Retina (tissue), 1 donor: Measurements from ENCODE around the gene SGTA.

Source experiments
- DNase-seq: peaks from one replicate; pipeline ENCODE4 v3.0.0-alpha.2; 2016

Gene SGTA

DNA sequence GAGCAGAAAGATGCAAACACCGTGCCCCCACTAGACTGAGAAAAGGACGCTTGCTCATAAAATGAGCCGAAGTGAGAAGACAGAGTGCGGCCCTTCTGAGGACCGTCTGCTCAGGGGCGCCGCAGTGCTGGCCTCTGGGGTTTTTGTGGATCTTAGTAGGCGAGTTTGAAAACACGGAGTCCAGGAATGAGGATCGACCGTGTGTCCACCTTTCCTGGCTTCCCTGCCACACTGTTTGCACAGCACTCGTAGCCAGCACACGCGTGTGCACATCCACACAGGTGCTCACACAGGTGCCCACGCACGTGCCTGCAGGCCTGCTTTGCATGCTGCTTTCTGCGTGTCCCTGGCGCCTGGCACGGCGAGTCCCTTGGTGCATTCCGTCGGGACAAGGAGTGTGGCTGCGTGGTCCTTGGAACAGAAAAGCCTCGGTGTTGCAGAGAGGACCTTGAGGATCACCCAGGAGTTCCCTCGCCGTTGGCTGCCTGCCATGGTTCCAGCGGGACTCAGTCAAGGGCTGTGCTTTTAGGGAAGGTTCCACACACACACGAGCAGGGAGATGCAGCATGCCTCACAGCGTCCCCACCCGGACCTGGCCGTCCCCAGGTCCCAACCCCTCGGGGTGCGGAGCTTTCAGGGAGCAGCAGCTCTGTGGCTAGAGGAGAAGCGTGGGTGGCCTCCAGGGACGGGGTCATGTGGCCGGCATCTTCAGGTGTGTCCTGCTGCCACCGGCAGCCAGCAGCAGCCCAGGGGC is 26.5 kb upstream of the SGTA start:
- DNase-seq: no peak

GRCh38 chr19:2808129-2808941 is 25.3 kb upstream of the SGTA start:
- no peak for DNase-seq

GRCh38 chr19:2807379-2808128 is 24.5 kb upstream of the SGTA start:
- no peak for DNase-seq

- no peak for DNase-seq
These were observed 23.8 kb upstream of the SGTA start for GRCh38 chr19:2806736-2807378.

DNA sequence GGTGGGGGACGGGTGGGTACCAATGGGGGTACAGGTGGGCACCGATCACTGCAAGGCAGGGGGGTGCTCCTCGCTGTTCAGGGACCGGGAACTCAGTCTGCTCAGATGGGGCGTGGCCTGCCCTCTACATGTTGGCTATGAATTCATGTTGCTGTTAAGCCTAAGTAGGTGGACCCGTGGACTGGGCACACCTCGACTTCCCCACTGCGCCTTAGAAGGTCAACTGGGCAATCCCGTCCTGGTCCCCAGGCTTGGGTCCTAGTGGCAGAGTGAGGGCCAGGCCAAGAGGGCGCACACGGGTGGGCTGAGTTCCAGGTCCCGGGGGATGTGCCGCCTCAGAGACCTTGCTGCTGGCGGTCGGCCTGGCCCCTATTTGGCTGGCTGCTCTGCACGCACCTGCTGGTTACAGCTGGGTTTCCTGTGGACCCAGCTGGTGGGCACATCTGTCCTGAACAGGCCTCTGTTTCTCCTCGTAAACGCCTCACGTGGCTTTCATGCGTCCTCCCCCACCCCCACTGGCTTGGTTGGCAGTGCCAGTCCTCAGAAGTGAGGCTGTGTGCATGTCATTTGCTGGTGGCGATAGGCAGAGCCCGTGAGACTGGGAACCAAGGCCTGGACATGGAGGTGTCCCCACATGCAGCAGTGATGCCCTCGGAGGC is 23.0 kb upstream of the SGTA start:
- DNase-seq: no peak

DNA sequence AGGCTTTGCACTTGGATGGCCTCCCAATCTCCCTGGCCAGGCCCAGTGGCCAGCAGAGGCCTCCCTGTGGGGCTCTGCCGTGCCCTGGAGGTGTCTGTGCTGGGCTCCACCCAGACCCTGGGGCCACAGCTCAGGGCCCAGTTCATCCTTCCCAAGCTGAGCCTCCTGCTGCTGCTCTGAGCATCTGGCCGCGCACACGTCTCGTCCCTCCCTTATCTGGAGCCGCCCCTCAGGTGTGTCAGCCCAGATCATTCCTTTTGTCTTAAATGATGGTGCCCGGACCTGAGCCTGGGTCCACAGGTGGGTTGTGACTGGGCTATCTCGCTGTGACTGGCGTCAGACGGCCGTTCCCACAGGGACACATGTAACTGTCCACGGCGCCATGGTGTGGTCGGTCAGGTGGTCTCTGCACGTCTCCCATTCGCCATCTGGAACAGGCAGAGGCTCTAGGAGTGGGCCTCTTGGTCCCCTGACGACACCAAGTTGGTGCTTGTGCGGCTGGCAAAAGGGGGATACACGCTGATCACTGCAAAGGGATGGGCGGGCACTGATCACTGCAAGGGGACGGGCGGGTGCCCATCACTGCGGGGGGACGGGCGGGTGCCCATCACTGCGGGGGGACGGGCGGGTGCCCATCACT is 22.3 kb upstream of the SGTA start:
- no peak for DNase-seq

DNA sequence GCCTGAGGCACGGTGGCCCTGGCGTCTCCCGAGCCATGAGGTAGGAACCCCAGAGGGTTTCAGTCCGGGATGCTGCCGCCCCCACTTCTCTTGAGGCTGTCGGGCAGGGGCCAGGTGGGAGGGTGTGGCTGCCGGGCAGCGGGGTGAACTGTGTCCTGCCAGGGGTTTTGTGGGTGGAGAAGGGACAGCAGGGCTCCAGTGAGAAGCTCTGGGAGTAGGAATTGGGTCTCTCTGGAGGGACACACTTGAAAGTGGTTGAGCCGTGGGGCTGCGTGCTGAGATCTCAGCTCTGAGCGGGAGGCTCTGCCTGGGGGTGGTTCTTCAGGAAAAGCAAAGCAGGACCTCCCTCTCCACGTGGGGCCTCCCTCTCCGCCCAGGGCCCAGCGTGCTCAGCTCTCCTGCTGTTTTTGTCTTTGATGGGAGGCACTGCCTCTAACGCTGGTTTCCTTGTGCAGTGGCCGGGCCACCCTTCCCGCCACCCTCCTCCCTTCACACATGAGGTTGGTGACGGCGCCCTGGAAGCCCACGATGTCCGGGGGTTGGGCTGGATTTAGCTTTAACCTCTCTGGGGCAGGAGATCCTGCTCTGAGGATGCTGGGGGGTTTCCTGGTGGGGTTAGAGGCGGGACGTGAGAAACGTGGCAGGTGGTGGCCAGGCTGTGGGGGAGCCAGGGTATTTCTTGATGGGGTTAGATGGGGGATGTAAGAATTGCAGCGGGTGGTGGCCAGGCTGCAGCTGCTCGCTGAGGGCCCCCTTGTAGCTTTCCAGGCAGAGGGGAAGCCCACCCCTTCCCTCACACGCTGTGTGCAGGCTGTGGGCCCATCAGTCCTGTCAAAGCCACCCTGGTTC is 21.3 kb upstream of the SGTA start:
- no peak for DNase-seq

GRCh38 chr19:2803486-2804155 is 20.5 kb upstream of the SGTA start:
- no peak for DNase-seq

DNA sequence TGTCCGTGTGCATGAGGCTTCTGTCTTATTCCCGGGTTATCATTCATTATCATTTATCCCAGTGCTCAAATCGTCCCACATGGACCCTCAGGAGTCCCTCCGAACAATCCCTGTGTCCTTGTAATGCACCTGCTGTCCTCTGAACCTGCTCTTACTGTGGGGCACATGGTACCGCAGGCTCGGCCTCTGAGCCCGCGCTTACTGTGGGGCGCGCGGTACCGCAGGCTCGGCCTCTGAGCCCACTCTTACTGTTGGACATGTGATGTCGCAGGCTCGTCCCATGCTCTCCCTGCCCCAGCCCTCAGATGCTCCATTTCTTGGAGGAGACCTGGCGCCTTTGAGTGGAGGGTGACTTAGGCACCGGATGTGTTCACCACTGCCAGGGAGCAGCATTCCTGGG is 19.8 kb upstream of the SGTA start:
- no peak for DNase-seq

GRCh38 chr19:2800506-2800905 is 17.4 kb upstream of the SGTA start:
- no peak for DNase-seq

- DNase-seq: no peak
These were observed 16.4 kb upstream of the SGTA start for GRCh38 chr19:2799273-2800020.

- no peak for DNase-seq
These were observed 15.7 kb upstream of the SGTA start for GRCh38 chr19:2798733-2799132.

- no peak for DNase-seq
These were observed 15.1 kb upstream of the SGTA start for GRCh38 chr19:2798158-2798685.

DNA sequence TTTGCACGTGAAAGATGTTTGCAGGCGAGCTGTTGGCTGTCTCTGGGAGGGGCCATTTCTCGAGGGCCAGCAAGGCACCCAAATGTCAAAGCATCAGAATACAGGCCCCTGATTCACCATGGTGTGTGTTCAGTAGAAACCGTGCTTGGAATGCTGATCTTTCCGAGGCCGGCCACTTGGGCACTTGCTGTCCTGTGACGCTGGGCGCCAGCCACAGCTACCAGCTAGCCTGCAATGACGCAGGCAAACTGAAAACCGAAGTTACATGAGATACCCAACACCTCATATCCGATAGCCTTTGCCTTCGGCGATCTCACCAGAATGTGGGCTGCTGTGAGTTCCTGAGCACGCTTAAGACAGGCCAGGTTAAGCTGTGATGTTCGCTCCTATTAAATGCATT is 14.2 kb upstream of the SGTA start:
- no peak for DNase-seq

GRCh38 chr19:2796659-2797266 is 13.7 kb upstream of the SGTA start:
- DNase-seq: no peak

DNA sequence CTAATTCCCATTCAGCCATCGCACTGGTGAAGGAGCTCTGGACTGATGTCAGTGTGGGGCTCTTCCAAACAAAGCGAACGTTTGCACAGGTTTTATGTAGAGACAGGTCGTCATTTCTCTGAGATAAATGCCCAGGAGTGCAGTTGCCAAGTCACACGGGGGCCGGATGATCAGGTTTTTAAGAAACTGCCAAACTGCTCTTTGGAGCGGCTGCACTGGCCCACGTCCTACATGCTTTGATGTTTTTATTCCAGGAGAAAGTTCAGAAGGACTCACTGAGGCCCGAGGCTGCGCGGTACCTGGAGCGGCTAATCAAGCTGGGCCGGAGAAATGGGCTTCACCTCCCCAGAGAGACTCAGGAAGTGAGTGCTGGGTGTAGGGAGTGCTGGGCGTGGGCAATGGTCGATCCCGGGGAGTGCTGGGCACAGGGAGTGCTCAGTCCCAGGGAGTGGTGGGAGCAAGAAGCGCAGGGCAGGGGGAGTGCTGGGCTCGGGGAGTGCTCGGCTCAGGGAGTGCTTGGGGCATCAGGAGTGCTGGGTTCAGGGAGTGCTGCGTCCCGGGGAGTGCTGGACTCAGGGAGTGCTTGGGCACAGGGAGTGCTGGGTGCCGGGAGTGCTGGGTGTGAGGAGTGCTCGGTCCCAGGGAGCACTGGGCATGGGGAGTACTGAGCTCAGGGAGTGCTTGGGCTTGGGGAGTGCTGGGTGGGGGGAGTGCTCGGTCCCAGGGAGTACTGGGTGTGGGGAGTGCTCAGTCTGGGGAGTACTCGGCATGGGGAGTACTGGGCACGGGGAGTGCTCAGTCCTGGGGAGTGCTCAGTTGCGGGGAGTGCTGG is 13.0 kb upstream of the SGTA start:
- no peak for DNase-seq

- no peak for DNase-seq
These were observed 10.5 kb upstream of the SGTA start for GRCh38 chr19:2793577-2793976.

GRCh38 chr19:2793126-2793525 is 10.1 kb upstream of the SGTA start:
- no peak for DNase-seq
